Suppressor macrophage (primary cell): Measurements from ENCODE around the gene CHST3.
"Not testable (repeated sequence)": the region's sequence is repeated elsewhere in the genome, so short reads cannot be mapped to it uniquely, and the experiment has no call there.

ENCODE experiments used
- DNase-seq, 4 experiments: peaks; one replicate each; pipeline ENCODE4 v3.0.0-alpha.2; 2020 to 2022

Gene CHST3

GRCh38 chr10:71948496-71949067 is 15.6 kb upstream of the CHST3 start:
- DNase-seq, result no peak

GRCh38 chr10:71950683-71951082 is 13.5 kb upstream of the CHST3 start:
- DNase-seq, result no peak

GRCh38 chr10:71952745-71953144 is 11.4 kb upstream of the CHST3 start:
- DNase-seq, result no peak

GRCh38 chr10:71957546-71958275 is 6.5 kb upstream of the CHST3 start:
- DNase-seq, result no peak

- no peak for DNase-seq
Measured at GRCh38 chr10:71959526-71959925, 4.7 kb upstream of the CHST3 start.

- DNase-seq, result no peak
Measured at GRCh38 chr10:71961831-71962230, 2.4 kb upstream of the CHST3 start.

GRCh38 chr10:71962901-71963300 is 1.3 kb upstream of the CHST3 start:
- DNase-seq, result no peak

- no peak for DNase-seq
Measured at GRCh38 chr10:71963351-71964097, 671 bp upstream of the CHST3 start.

GRCh38 chr10:71964743-71965515 is 734 bp downstream of the CHST3 start:
- DNase-seq, result peak in 3 of 4 experiments; percentile 16 to 35 (median 30)

- no peak for DNase-seq
Measured at GRCh38 chr10:71965623-71966022, 1.4 kb downstream of the CHST3 start.

- DNase-seq, result no peak
Measured at GRCh38 chr10:71966046-71967004, 2.1 kb downstream of the CHST3 start.

- not testable (repeated sequence) for DNase-seq
Measured at GRCh38 chr10:71967958-71968357, 3.8 kb downstream of the CHST3 start.

GRCh38 chr10:71968553-71969474 is 4.6 kb downstream of the CHST3 start:
- no peak for DNase-seq

GRCh38 chr10:71969929-71970328 is 5.7 kb downstream of the CHST3 start:
- no peak for DNase-seq

GRCh38 chr10:71970331-71970730 is 6.1 kb downstream of the CHST3 start:
- DNase-seq, result peak in 1 of 4 experiments; percentile 42

GRCh38 chr10:71970869-71971268 is 6.7 kb downstream of the CHST3 start:
- no peak for DNase-seq

GRCh38 chr10:71971311-71971731 is 7.1 kb downstream of the CHST3 start:
- DNase-seq, result no peak

GRCh38 chr10:71971769-71972555 is 7.8 kb downstream of the CHST3 start:
- DNase-seq, result no peak
